Measurements from ENCODE around the gene APC.
"Not testable (repeated sequence)": the region's sequence is repeated elsewhere in the genome, so short reads cannot be mapped to it uniquely, and the experiment has no call there.

APC gene

DNA sequence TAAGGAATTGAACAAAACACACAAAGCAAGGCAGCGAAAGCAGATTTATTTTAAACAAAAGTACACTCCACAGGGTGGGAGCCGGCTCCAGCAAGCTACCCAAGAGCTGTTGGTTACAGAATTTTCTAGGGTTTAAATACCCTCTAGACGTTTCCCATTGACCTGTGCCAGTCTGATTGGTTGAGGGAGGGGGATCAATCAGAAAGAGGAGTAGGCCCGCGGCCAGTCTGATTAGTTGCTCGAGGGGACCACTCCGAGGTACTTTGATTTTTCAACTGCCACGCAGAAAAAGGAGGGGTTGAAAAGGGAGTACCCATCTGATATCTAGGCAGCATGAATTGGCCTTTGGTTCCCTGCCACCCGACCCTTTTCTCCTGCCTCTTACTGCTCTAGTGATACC is 124.4 kb downstream of the APC start:
- DNase-seq, result no peak

GRCh38 chr5:112863549-112863948 is 125.9 kb downstream of the APC start:
- no peak for DNase-seq

- no peak for DNase-seq
Observed at GRCh38 chr5:112865128-112865527, 127.4 kb downstream of the APC start.

- DNase-seq, result no peak
Observed at GRCh38 chr5:112866739-112867138, 129.1 kb downstream of the APC start.

DNA sequence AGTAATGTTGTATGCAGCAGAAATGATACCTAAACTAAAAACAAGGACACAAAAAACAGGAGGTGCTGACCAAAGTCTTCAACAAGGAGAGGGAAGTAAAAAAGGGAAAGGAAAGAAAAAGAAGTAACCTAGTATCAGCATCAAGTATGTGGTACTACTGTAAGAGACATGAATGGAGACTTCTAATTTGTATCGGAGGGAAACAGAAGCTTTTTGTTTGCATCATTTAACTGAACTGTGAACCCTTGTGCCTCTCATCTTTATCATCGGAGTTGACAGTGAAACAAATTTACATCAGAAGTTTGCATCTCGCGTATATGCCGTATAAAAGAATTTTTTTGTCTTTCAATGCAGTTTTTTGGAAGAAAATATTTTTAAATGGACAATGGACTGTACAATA is 129.7 kb downstream of the APC start:
- no peak for DNase-seq

DNA sequence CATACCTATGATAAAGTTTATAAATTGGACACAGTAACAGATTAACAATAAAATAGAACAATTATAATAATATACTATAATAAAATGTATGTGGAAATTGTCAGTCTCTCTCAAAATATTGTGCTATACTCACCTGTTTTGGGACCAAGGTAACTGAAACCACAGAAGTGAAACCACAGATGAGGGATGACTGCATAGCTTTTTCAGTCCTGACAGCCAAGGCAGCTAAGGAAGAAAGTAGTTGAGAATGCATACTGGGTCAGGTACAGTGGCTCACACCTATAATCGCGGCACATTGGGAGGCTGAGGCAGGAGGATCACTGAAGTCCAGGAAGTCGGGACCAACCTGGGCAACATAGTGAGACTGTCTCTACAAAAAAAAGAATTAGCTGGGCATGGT is 132.3 kb downstream of the APC start:
- DNase-seq, result no peak

GRCh38 chr5:112870966-112871365 is 133.3 kb downstream of the APC start:
- DNase-seq, result no peak

- no peak for DNase-seq
Observed at GRCh38 chr5:112876362-112876761, 138.7 kb downstream of the APC start.

DNA sequence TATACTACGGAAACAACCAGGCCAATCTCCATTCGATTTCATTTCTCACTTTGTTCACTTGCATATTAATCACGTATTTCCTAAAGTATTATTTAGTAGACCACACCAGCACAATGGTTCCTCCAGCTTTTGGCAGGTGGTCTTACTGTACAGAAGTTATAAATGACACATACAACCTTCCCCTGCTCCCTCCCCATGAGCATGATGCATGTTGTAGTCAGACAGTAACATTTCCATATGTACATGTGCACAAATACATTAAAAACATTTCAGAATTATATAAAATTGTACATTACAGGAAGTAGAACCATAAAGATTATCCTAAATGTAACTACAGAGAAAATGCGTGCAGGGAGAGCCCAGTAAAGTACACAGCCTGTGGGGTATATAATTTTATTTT is 140.4 kb downstream of the APC start:
- DNase-seq, result no peak

DNA sequence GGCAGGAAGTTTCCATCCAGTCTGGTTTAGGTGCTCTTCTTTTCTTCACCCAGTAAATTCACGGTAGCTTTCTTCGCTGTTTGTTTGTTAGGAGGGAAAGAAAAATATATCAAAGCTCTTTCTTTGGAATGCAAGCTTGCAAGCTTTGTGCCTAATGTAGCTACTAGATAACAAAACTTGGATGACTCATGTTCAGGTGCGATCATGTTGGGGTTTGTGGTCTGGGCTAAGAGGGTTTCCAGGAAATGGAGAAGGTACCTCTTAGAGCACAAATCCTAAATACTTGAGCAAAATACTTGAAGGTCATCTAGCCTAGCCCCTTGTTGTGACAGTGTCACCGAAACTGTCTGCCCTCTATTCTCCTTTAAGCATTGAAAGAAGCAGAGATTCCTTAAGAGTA is 141.1 kb downstream of the APC start:
- no peak for DNase-seq

DNA sequence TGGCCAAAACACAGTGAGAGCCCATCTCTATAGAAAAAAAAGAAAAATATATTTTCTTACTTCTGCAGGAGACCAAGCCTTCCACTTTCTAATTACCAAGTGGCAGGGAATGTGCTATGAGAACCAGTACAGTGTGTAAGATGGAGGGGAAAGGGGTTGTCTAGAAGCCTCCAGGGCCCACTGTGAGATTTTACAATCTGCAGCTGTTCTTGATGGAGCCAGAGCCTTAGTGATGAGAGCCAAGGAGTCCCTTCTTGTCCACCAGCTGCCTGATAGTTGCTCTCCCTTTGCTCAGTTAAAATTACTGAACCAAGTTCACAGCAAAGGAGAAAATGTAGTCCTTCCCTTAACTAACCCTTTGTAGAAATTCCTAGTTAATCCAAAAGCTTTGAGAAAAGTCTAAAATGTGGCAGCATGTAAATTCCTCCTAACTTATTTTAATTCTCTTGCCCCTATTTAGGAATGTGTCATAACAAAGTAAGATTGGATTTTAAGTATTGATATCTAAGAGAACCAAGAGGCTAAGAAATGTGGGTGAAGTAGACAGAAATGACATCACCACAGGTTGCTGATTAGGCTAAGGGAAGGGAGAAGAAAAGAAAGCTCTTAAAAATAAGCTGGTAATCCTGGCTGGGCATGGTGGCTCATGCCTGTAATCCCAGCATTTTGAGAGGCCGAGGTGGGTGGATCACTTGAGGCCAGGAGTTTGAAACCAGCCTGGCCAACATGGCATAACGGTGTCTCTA is 142.7 kb downstream of the APC start:
- no peak for DNase-seq

DNA sequence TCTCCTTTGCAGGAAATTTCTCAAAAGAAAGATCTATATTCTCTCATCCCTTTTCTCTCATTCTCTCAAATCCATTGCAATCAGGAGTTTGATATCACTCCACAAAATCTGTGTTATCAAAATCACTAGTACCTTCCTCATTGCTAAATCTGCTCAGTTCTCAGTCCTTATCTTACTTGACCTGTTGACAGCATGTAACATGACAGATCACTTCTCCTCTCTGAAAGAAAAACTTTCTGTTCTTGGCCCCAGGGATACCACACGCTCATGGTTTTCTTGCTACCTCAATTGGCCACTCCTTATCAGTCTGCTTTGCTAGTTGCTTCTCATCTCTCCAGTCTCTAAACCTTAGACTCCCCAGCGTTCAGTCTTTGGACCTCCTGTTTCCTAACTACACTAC is 145.5 kb downstream of the APC start:
- DNase-seq, result no peak

- DNase-seq, result no peak
Observed at GRCh38 chr5:112885001-112885400, 147.3 kb downstream of the APC start.

GRCh38 chr5:112886975-112887374 is 149.3 kb downstream of the APC start:
- DNase-seq, result no peak

- DNase-seq, result not testable (repeated sequence)
Observed at GRCh38 chr5:112892066-112892465, 154.4 kb downstream of the APC start.

DNA sequence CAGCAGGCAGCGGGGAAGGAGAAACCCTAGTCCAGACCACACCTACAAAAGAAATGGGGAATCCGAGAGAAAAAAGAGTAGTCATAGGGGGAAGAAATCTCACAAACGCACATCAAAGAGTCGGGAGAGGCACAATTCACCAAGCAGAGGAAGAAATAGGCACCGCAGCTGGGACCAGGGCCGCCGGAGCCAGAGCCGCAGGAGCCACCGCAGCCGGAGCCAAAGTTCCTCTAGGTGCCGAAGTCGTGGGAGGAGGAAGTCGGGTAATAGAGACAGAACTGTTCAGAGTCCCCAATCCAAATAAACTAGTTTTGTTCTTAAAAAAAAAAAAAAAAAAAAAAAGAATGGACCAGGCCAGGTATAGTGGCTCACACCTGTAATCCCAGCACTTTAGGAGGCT is 155.1 kb downstream of the APC start:
- DNase-seq, result no peak

DNA sequence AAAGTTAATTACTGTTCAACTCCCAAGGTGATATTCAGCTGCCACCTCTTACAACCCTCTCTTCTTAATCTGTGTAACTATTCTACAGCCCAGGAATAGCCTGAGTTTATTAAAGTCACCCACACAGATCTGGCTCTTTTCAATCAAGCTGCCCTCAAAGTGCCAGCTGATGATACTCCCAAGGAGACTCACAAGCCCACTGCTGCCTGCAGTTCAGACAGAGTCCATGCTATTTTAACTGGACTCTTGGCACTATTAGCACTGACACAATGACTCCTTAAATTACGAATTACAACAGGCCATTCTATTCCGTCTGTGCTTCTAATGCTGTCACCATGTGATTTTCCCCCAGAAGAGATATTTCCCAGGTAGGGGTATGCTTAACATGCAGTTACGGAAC is 158.0 kb downstream of the APC start:
- DNase-seq, result no peak
